PFSK-1 (cell line): ENCODE data around the gene SPIB.

ENCODE experiments used
- SIN3A ChIP-seq: IDR thresholded peaks from 2 replicates; pipeline ENCODE4 v1.6.1; 2012; ENCODE audit warnings: mild to moderate bottlenecking, low read length, moderate library complexity, borderline replicate concordance; ENCODE audit not compliant: insufficient read depth
- TF ChIP-seq, protein P1 (sequence below), 2 experiments: IDR thresholded peaks; 2 replicates each; pipeline versions ENCODE4 v1.6.1 to v1.8.0; 2011 to 2012; ENCODE audit warnings: low read depth in 2 of 2, low read length in 2 of 2, control low read depth in 1 of 2, inconsistent platforms in 1 of 2, mild to moderate bottlenecking in 1 of 2, moderate library complexity in 1 of 2; ENCODE audit not compliant: insufficient read depth in 1 of 2

DNA sequence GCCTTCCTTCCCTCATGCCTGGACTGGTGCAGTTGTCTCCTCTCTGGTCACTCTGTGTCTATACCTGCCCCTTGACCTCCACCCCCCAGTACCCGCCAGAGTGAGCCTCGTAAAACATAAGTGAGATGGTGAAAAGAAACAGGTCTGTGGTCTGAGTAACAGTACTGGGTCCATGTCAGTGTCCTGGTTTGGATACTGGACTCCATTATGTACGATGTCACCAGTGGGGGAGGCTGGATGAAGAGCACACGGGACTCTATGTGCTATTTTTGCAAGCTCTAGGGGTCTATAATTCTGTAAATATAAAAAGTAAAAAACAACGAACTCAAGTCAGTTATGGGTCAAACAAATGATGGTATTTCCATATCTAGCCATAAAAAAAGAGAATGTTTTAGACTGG is 28.3 kb downstream of the SPIB start:
- TF ChIP-seq SIN3A, result no peak
- TF ChIP-seq, protein P1, sequence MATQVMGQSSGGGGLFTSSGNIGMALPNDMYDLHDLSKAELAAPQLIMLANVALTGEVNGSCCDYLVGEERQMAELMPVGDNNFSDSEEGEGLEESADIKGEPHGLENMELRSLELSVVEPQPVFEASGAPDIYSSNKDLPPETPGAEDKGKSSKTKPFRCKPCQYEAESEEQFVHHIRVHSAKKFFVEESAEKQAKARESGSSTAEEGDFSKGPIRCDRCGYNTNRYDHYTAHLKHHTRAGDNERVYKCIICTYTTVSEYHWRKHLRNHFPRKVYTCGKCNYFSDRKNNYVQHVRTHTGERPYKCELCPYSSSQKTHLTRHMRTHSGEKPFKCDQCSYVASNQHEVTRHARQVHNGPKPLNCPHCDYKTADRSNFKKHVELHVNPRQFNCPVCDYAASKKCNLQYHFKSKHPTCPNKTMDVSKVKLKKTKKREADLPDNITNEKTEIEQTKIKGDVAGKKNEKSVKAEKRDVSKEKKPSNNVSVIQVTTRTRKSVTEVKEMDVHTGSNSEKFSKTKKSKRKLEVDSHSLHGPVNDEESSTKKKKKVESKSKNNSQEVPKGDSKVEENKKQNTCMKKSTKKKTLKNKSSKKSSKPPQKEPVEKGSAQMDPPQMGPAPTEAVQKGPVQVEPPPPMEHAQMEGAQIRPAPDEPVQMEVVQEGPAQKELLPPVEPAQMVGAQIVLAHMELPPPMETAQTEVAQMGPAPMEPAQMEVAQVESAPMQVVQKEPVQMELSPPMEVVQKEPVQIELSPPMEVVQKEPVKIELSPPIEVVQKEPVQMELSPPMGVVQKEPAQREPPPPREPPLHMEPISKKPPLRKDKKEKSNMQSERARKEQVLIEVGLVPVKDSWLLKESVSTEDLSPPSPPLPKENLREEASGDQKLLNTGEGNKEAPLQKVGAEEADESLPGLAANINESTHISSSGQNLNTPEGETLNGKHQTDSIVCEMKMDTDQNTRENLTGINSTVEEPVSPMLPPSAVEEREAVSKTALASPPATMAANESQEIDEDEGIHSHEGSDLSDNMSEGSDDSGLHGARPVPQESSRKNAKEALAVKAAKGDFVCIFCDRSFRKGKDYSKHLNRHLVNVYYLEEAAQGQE (IDR thresholded peaks at IDR 0.05; ENCODE audit: insufficient read depth in 1 of 2, low read depth in 2 of 2, low read length in 2 of 2), result no peak
